ENCODE measurements around the gene C10orf120. TPM values are rescaled to one million over a fixed set of nuclear protein-coding genes. Genes with fewer than 3 reads are reported as not detected.

Gene C10orf120
- total RNA-seq, 2 experiments from 2014 or later = not detected

- TF ChIP-seq EZH2phosphoT487 (IDR thresholded peaks at IDR 0.05; ENCODE audit: borderline replicate concordance, low read depth, low read length) (no peak), CTCF (conservative IDR thresholded peaks at IDR 0.05; ENCODE audit: low read length) (no peak)
- Histone ChIP-seq H3K36me3 (ENCODE audit: insufficient read depth, low read length) (no peaks in the 10 kb centered on the region), H3K79me2 (ENCODE audit: insufficient read depth, low read depth, low read length) (no peaks in the 10 kb centered on the region), H2AFZ (ENCODE audit: low read length) (no peak overlapping the region), H3K4me3 (ENCODE audit: low read depth, low read length, poor library complexity, severe bottlenecking) (no peak overlapping the region), H3K27ac (ENCODE audit: low read depth, low read length, poor library complexity, severe bottlenecking) (no peak overlapping the region), H4K20me1 (ENCODE audit: insufficient read depth, low read length) (no peaks in the 10 kb centered on the region), H3K4me2 (ENCODE audit: low read length) (no peak overlapping the region), H3K9me2 (ENCODE audit: insufficient read depth, low read length) (no peaks in the 10 kb centered on the region), H3K4me1 (ENCODE audit: insufficient read depth, low read length, poor library complexity, severe bottlenecking) (no peaks in the 10 kb centered on the region), H3K9me3 (ENCODE audit: low read length) (no peaks in the 10 kb centered on the region)
- no peak for DNase-seq (ENCODE audit: low spot score)
- intact Hi-C loops (cut with micrococcal nuclease; ENCODE audit: unreplicated experiment) = no loop called here
- no TSS peak for BruUV-seq (replicated peaks)
- ChIA-PET CTCF (ENCODE audit: unreplicated experiment) (no interaction called here), POLR2A (no interaction called here)
These were observed 42.9 kb downstream of the C10orf120 start for GRCh38 chr10:122656741-122657140.

DNA sequence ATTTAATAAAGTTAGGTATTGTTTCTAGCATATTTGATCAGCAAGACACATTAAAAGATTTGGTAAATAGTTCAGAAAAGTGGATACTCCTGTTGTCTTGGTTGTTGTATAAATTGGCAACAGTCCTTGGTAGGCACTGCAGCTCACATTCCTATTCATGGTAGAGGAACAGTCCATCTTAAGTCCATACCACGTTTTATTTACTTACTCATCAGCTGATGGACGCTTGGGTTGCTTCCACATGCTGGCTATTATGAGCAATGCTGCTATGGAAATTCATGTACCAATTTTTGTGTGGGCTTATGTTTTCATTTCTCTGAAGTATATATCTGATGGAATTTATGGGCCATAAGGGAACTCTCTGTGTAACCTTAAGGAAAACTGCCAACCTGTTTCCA lies 43.3 kb downstream of the C10orf120 start:
- Histone ChIP-seq H3K9me2 (ENCODE audit: insufficient read depth, low read length) (no peaks in the 10 kb centered on the region), H3K4me1 (ENCODE audit: insufficient read depth, low read length, poor library complexity, severe bottlenecking) (no peaks in the 10 kb centered on the region), H3K27ac (ENCODE audit: low read depth, low read length, poor library complexity, severe bottlenecking) (no peak overlapping the region), H3K36me3 (ENCODE audit: insufficient read depth, low read length) (no peaks in the 10 kb centered on the region), H2AFZ (ENCODE audit: low read length) (no peak overlapping the region), H4K20me1 (ENCODE audit: insufficient read depth, low read length) (no peaks in the 10 kb centered on the region), H3K9me3 (ENCODE audit: low read length) (no peaks in the 10 kb centered on the region), H3K79me2 (ENCODE audit: insufficient read depth, low read depth, low read length) (no peaks in the 10 kb centered on the region), H3K4me2 (ENCODE audit: low read length) (no peak overlapping the region), H3K4me3 (ENCODE audit: low read depth, low read length, poor library complexity, severe bottlenecking) (no peak overlapping the region)
- POLR2A ChIA-PET = no interaction called here
- DNase-seq (ENCODE audit: low spot score) = no peak
- no peak for TF ChIP-seq CTCF (conservative IDR thresholded peaks at IDR 0.05; ENCODE audit: low read length)
- no peak for TF ChIP-seq EZH2phosphoT487 (IDR thresholded peaks at IDR 0.05; ENCODE audit: borderline replicate concordance, low read depth, low read length)
- intact Hi-C loops (cut with micrococcal nuclease; ENCODE audit: unreplicated experiment) = no loop called here
- CTCF ChIA-PET (ENCODE audit: unreplicated experiment) = no interaction called here
- no TSS peak for BruUV-seq (replicated peaks)

DNA sequence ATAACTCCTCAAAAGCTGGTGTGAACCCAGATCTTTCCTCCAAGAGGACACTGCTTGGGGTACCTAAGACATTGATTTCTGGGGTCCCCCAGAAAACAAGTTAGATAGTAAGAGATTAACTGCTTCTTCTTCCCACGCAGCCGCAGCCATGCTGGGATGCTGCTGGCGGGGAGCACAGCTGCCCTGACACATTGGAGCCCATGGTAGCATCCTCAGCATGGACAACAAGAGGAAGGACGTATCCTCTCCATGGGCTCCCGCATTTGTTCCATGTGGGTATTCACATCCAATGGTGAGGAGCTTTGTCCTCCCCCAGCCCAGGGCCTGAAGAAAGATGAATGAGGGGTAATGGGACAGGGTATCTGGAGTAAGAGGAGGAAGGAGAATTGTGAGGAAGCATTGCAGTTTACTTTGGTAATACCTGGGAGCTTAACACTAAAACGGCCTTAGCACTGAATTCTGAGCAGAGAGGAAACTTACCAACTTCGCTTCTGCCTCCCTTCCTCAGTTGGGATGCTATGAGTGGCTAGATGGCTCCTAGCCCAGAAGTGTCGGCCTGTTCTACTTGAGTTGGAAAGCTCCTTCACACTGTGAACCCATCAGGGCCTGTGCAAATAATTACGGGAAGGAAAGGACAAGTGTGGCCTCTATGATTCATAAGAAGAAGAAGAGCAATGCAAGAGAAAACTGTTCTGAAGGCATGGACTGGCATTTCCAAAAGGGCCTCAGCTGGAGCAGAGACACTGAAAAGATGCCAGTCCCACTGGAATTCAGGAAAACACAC lies 43.9 kb downstream of the C10orf120 start:
- ChIA-PET POLR2A (no interaction called here), CTCF (ENCODE audit: unreplicated experiment) (no interaction called here)
- no peaks in the 10 kb centered on the region for H3K9me3 ChIP-seq (ENCODE audit: low read length)
- no peaks in the 10 kb centered on the region for H3K9me2 ChIP-seq (ENCODE audit: insufficient read depth, low read length)
- no peaks in the 10 kb centered on the region for H3K4me1 ChIP-seq (ENCODE audit: insufficient read depth, low read length, poor library complexity, severe bottlenecking)
- no peak overlapping the region for H3K4me2 ChIP-seq (ENCODE audit: low read length)
- DNase-seq (ENCODE audit: low spot score) = no peak
- H3K36me3 ChIP-seq (ENCODE audit: insufficient read depth, low read length) = no peaks in the 10 kb centered on the region
- H3K79me2 ChIP-seq (ENCODE audit: insufficient read depth, low read depth, low read length) = no peaks in the 10 kb centered on the region
- no peak overlapping the region for H2AFZ ChIP-seq (ENCODE audit: low read length)
- BruUV-seq (replicated peaks) = no TSS peak
- no peak overlapping the region for H3K4me3 ChIP-seq (ENCODE audit: low read depth, low read length, poor library complexity, severe bottlenecking)
- no peak overlapping the region for H3K27ac ChIP-seq (ENCODE audit: low read depth, low read length, poor library complexity, severe bottlenecking)
- TF ChIP-seq EZH2phosphoT487 (IDR thresholded peaks at IDR 0.05; ENCODE audit: borderline replicate concordance, low read depth, low read length) (no peak), CTCF (conservative IDR thresholded peaks at IDR 0.05; ENCODE audit: low read length) (no peak)
- H4K20me1 ChIP-seq (ENCODE audit: insufficient read depth, low read length) = no peaks in the 10 kb centered on the region
- intact Hi-C loops (cut with micrococcal nuclease; ENCODE audit: unreplicated experiment) = no loop called here

All from OCI-LY7 (cell line).